Measurements from ENCODE around the gene CROCC2. TPM values are rescaled to one million over a fixed set of nuclear protein-coding genes. Genes with fewer than 3 reads are reported as not detected.

Gene CROCC2
- polyA plus RNA-seq, 4 donors, result 0.13 to 0.18 TPM; not detected in 2

- H3K4me1 ChIP-seq (ENCODE audit: control insufficient read depth in 3 of 3, insufficient read depth in 2 of 3, low read depth in 1 of 3, low read length in 2 of 3), result peaks cover 0 to 5% (median 0%) of the 10 kb centered on the region in 3 donors
- no peaks in the 10 kb centered on the region for H3K27me3 ChIP-seq (ENCODE audit: control insufficient read depth in 3 of 3, insufficient read depth in 3 of 3, low read length in 3 of 3)
- H3K9me3 ChIP-seq (ENCODE audit: control insufficient read depth in 2 of 2, insufficient read depth in 1 of 2, low read depth in 1 of 2, low read length in 1 of 2), result no peaks in the 10 kb centered on the region
- FAIRE-seq, result no peak
- 73 to 75% (median 75%) methylated on average over 21 of the region's 21 CpGs for WGBS, 3 donors
- no peak within 1 kb of the TSS for H3K27ac ChIP-seq (ENCODE audit: low read depth in 1 of 3, low read length in 2 of 3)
- no peak within 1 kb of the TSS for H3K4me3 ChIP-seq (ENCODE audit: low read depth in 1 of 3, low read length in 3 of 3)
- H3K36me3 ChIP-seq (ENCODE audit: control insufficient read depth in 3 of 3, insufficient read depth in 2 of 3, low read depth in 1 of 3, low read length in 3 of 3), result no peaks in the 10 kb centered on the region
- peak; percentile 19 to 22 for DNase-seq
Observed at GRCh38 chr2:240868286-240869108, 37.6 kb upstream of the CROCC2 start, which contains the start of gene AGXT. Gene AGXT, plus strand, starts transcription at chr2:240868824. Its CDS starts 42 bp downstream, at chr2:240868866.

GRCh38 chr2:240869109-240869955, 36.8 kb upstream of the CROCC2 start:
- Histone ChIP-seq H3K9me3 (ENCODE audit: control insufficient read depth in 2 of 2, insufficient read depth in 1 of 2, low read depth in 1 of 2, low read length in 1 of 2) (no peaks in the 10 kb centered on the region), H3K36me3 (ENCODE audit: control insufficient read depth in 3 of 3, insufficient read depth in 2 of 3, low read depth in 1 of 3, low read length in 3 of 3) (no peaks in the 10 kb centered on the region), H3K4me3 (ENCODE audit: low read depth in 1 of 3, low read length in 3 of 3) (no peak overlapping the region), H3K27ac (ENCODE audit: low read depth in 1 of 3, low read length in 2 of 3) (no peak overlapping the region), H3K4me1 (ENCODE audit: control insufficient read depth in 3 of 3, insufficient read depth in 2 of 3, low read depth in 1 of 3, low read length in 2 of 3) (peaks cover 0 to 12% (median 3%) of the 10 kb centered on the region in 3 donors), H3K27me3 (ENCODE audit: control insufficient read depth in 3 of 3, insufficient read depth in 3 of 3, low read length in 3 of 3) (no peaks in the 10 kb centered on the region)
- FAIRE-seq (no peak), DNase-seq (no peak)
- WGBS, 3 donors, result 89 to 91% (median 91%) methylated on average over 22 to 25 of the region's 25 CpGs

DNA sequence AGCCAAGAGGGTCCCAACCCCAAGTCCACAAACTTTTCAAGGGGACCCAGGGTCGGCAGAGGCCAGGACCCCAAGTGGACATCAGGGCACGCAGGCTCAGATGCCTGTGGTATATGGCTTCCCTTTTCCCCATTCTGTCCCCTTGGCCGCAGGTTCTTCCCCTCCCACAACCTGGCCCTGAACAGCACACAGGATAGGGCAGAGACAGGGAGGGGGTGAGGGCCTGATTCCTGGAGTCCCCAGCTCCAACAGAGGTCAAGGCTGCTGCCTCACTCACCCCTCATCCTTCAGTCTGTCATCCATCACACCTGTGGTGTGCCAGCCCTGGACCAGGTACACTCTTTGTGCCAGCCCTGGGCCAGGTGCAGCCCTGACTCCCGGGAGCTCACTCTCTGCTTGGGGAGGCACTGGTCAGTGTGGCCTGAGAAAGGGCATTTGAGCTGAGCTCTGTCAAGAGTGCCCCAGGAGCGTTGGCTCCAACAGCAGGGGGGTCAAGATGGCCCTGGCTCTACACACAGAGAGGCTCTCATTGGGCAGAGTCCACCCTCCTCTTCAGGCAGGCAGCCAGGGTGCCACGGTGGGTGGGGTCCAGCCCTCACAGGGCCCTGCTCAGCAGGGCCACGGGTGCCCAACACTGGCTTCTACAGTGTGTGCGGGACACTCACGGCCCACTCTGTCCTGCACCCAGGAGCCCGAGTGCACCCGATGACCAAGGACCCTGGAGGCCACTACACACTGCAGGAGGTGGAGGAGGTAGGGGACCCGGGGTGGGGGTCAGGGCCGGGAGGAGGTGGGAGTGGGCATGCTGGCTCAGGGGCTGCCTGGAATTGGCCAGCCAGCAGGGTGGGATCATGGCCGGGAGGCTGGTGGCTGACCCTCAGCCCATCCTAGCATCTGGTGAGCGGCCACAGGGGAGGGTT, 35.9 kb upstream of the CROCC2 start:
- no peaks in the 10 kb centered on the region for H3K36me3 ChIP-seq (ENCODE audit: control insufficient read depth in 3 of 3, insufficient read depth in 2 of 3, low read depth in 1 of 3, low read length in 3 of 3)
- DNase-seq (no peak), FAIRE-seq (no peak)
- no peak overlapping the region for H3K4me3 ChIP-seq (ENCODE audit: low read depth in 1 of 3, low read length in 3 of 3)
- no peaks in the 10 kb centered on the region for H3K27me3 ChIP-seq (ENCODE audit: control insufficient read depth in 3 of 3, insufficient read depth in 3 of 3, low read length in 3 of 3)
- H3K27ac ChIP-seq (ENCODE audit: low read depth in 1 of 3, low read length in 2 of 3), result no peak overlapping the region
- 71 to 80% (median 74%) methylated on average over 15 of the region's 15 CpGs for WGBS, 3 donors
- H3K4me1 ChIP-seq (ENCODE audit: control insufficient read depth in 3 of 3, insufficient read depth in 2 of 3, low read depth in 1 of 3, low read length in 2 of 3), result peaks cover 0 to 21% (median 10%) of the 10 kb centered on the region in 3 donors
- H3K9me3 ChIP-seq (ENCODE audit: control insufficient read depth in 2 of 2, insufficient read depth in 1 of 2, low read depth in 1 of 2, low read length in 1 of 2), result no peaks in the 10 kb centered on the region

DNA sequence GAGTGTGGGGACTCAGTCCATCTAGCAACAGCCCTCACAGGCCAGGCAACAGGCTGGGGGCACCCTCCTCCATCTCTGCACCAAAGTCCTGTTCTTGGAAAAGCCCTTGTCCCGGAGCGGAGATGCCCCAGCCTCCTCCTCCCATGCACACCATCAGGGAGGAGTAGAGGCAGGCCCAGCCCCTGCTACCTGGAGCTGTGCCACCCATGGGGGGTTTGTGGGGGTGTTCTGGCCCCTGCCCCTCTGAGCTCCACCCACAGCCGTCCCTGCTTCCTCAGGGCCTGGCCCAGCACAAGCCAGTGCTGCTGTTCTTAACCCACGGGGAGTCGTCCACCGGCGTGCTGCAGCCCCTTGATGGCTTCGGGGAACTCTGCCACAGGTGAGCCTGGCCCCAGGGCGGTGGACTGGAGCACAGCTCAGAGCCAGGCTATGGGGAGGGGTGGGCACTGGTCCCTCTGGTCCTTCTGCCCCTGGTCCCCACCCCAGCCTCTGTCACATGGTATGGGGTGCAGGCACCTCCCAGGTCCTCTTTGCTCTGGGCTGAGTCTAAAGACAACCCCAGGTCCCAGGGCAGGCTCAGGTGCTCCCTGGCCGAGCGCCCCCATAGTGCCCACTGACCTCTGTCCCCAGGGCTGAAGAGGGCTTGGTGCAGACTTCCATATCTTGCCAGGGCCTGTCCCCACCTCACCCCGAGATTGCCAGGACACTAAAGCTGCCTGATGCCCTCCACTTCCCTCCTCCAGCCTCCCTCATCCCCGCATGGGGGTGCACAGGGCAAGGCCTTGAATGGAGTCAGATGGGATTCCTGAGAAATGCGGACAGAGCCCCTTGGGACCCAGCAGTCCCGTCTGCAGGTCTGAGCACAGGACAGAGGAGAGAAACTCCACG, 34.8 kb upstream of the CROCC2 start:
- DNase-seq (no peak), FAIRE-seq (no peak)
- Histone ChIP-seq H3K27me3 (ENCODE audit: control insufficient read depth in 3 of 3, insufficient read depth in 3 of 3, low read length in 3 of 3) (no peaks in the 10 kb centered on the region), H3K4me1 (ENCODE audit: control insufficient read depth in 3 of 3, insufficient read depth in 2 of 3, low read depth in 1 of 3, low read length in 2 of 3) (peaks cover 0 to 32% (median 16%) of the 10 kb centered on the region in 3 donors), H3K36me3 (ENCODE audit: control insufficient read depth in 3 of 3, insufficient read depth in 2 of 3, low read depth in 1 of 3, low read length in 3 of 3) (no peaks in the 10 kb centered on the region), H3K9me3 (ENCODE audit: control insufficient read depth in 2 of 2, insufficient read depth in 1 of 2, low read depth in 1 of 2, low read length in 1 of 2) (no peaks in the 10 kb centered on the region), H3K27ac (ENCODE audit: low read depth in 1 of 3, low read length in 2 of 3) (no peak overlapping the region), H3K4me3 (ENCODE audit: low read depth in 1 of 3, low read length in 3 of 3) (no peak overlapping the region)
- WGBS, 3 donors, result 74 to 86% (median 85%) methylated on average over 15 to 16 of the region's 16 CpGs

DNA sequence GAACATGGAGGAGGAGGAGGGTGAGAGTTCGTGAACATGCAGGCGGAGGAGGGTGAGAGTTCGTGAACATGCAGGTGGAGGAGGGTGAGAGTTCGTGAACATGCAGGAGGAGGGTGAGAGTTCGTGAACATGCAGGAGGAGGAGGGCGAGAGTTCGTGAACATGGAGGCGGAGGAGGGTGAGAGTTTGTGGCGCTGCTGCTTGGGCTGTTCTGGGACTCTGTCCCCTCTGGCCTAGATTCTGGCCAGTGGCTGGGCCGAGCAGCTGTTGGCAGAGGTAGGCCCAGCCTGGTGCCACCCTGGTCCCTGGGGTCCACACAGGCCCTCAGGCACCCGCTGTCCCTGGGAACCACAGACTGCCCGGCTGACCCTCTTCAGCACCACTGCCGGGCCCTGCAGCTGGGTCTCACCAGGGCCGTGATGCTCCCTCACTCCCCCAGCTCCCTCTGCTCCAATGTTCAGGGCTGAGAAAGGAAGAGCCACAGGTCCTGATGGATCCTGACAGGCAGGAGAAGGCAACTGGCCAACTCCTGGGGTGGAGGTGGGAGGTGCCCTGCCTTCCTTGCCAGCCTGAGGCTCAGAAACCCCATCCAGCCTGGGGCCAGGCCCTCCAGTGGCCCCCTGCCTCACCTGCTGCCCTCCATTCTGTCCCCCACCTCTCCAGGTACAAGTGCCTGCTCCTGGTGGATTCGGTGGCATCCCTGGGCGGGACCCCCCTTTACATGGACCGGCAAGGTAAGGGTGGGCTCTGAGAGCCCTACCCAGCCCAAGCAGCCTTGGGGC, 33.6 kb upstream of the CROCC2 start:
- no peak for DNase-seq
- Histone ChIP-seq H3K4me3 (ENCODE audit: low read depth in 1 of 3, low read length in 3 of 3) (no peak overlapping the region), H3K27ac (ENCODE audit: low read depth in 1 of 3, low read length in 2 of 3) (no peak overlapping the region), H3K4me1 (ENCODE audit: control insufficient read depth in 3 of 3, insufficient read depth in 2 of 3, low read depth in 1 of 3, low read length in 2 of 3) (peaks cover 0 to 42% (median 20%) of the 10 kb centered on the region in 3 donors), H3K27me3 (ENCODE audit: control insufficient read depth in 3 of 3, insufficient read depth in 3 of 3, low read length in 3 of 3) (no peaks in the 10 kb centered on the region), H3K9me3 (ENCODE audit: control insufficient read depth in 2 of 2, insufficient read depth in 1 of 2, low read depth in 1 of 2, low read length in 1 of 2) (no peaks in the 10 kb centered on the region), H3K36me3 (ENCODE audit: control insufficient read depth in 3 of 3, insufficient read depth in 2 of 3, low read depth in 1 of 3, low read length in 3 of 3) (no peaks in the 10 kb centered on the region)
- no peak for FAIRE-seq
- WGBS, 3 donors, result 83 to 88% (median 84%) methylated on average over 14 to 17 of the region's 17 CpGs

- H3K36me3 ChIP-seq (ENCODE audit: control insufficient read depth in 3 of 3, insufficient read depth in 2 of 3, low read depth in 1 of 3, low read length in 3 of 3), result no peaks in the 10 kb centered on the region
- no peak overlapping the region for H3K4me3 ChIP-seq (ENCODE audit: low read depth in 1 of 3, low read length in 3 of 3)
- H3K4me1 ChIP-seq (ENCODE audit: control insufficient read depth in 3 of 3, insufficient read depth in 2 of 3, low read depth in 1 of 3, low read length in 2 of 3), result peaks cover 0 to 42% (median 20%) of the 10 kb centered on the region in 3 donors
- DNase-seq (no peak), FAIRE-seq (no peak)
- H3K9me3 ChIP-seq (ENCODE audit: control insufficient read depth in 2 of 2, insufficient read depth in 1 of 2, low read depth in 1 of 2, low read length in 1 of 2), result no peaks in the 10 kb centered on the region
- H3K27me3 ChIP-seq (ENCODE audit: control insufficient read depth in 3 of 3, insufficient read depth in 3 of 3, low read length in 3 of 3), result no peaks in the 10 kb centered on the region
- H3K27ac ChIP-seq (ENCODE audit: low read depth in 1 of 3, low read length in 2 of 3), result peak overlapping the region in 1 of 3 donors; percentile 75
- WGBS, 3 donors, result 87 to 91% (median 90%) methylated on average over 21 of the region's 21 CpGs
Observed at GRCh38 chr2:240873098-240873788, 32.9 kb upstream of the CROCC2 start.

All from small intestine (tissue), 7 donors.